GM13976 (cell line): ENCODE results near the gene KSR1.

ENCODE experiments used
- DNase-seq: peaks from one replicate; pipeline ENCODE4 v3.0.0; 2012; ENCODE audit warnings: low spot score
- CTCF ChIP-seq: IDR thresholded peaks from 2 replicates; pipeline ENCODE4 v1.5.1; 2012; ENCODE audit warnings: borderline replicate concordance, mild to moderate bottlenecking; ENCODE audit not compliant: insufficient read depth; ENCODE audit errors: extremely low read depth, missing control alignments, control extremely low read depth
- in situ Hi-C: fragments of 300-500 bp; cut with MboI; formaldehyde crosslinking; loops from one replicate; pipeline ENCODE4 v1.12.0; 2022; ENCODE audit warnings: low sequenced_read_pairs, mixed read lengths, inconsistent platforms; ENCODE audit not compliant: unreplicated experiment

Gene KSR1

GRCh38 chr17:27525836-27526603 is 69.8 kb downstream of the KSR1 start:
- no peak for DNase-seq
- in situ Hi-C loops, result no loop called here
- TF ChIP-seq CTCF, result no peak

- peak; percentile 52 for DNase-seq
- TF ChIP-seq CTCF, result no peak
- in situ Hi-C loops, result no loop called here
Measured at GRCh38 chr17:27526604-27527002, 70.4 kb downstream of the KSR1 start.

DNA sequence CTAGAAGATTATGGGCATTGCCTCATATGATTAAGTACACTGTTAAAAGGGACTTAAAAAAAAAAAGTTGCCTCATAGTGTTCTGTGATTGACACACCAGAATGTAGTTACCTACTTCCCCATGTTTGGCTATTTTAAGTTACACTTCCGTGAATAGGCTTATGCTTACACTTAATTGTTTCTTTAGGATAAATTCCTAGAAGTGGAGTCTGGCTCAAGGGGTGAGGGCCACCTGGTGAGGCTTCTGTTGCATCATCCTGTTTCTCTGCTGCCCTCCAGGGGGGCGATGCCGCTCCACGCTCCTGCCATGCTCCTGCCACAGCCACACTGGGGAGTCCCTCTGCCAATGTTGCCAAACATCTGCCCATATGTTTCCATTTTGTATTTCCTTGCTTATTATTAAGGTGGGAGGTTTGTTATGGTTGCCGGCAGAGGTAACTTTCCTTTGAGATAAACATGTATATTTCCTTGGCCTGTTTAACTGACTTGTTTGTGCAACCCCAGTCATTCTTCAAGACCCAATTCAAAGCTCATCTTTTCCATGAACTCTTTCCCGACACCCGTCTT is 73.1 kb downstream of the KSR1 start:
- in situ Hi-C loops, result no loop called here
- no peak for DNase-seq
- TF ChIP-seq CTCF, result no peak

GRCh38 chr17:27530764-27531391 is 74.6 kb downstream of the KSR1 start:
- in situ Hi-C loops, result no loop called here
- DNase-seq, result no peak
- no peak for TF ChIP-seq CTCF

GRCh38 chr17:27531469-27531961 is 75.3 kb downstream of the KSR1 start:
- no peak for TF ChIP-seq CTCF
- in situ Hi-C loops, result no loop called here
- no peak for DNase-seq

DNA sequence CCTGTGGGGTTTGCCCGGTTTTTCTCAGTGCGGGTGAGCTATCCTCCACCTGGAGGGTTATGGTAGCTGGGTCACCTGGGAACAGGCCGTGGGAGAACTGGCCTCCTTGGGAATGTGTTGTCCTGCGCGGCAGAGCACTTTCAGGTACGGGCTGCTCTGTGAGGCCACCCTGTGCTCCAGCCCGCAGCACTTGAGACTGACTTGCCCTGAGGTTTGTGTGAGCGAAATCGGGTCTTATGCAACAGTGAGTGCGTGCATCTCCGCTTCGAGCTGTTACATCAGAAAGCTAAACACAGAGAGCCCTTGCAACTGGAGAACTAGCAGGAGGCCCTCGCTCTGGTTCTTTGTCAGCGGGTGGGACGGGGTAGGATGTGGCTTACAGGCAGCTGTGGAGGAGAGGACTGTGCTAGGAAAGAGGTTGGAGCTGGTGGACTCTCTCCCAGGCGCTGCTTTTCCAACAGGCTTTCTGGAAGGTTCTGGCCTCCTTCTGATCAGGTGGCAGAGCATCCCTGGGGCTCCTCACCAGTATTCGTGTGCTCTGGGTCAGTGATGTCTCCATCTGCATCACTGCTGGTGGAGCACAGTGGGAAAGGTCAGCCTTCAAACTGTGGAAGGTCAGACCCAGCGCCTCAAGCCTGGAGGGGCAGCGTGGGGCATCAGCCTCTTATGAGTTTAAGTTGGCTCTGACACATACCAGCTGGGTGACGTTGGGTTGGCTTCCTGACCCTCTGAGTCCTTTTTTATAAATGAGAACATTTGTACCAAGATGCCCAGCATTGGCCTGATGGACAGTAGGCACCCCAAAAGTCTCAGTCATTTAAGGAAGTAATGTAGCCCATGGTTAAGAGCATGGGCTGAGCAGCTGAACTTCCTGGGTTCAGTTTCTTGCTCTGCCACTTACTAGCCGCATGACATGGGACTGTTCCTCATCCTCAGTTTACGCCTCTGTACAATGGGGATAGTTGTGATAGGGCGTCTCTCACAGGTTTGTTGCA is 76.3 kb downstream of the KSR1 start:
- in situ Hi-C loops, result no loop called here
- DNase-seq, result no peak
- TF ChIP-seq CTCF, result no peak
